Astrocyte of the spinal cord (primary cell): Measurements from ENCODE around the gene RIPOR3.

Experiments used
- DNase-seq: peaks from one replicate; pipeline ENCODE4 v3.0.0; 2011; ENCODE audit warnings: low read depth, low spot score
- H3K4me3 ChIP-seq: 2 replicates; pipeline ENCODE4 v1.5.1; 2011; ENCODE audit warnings: low read depth, mild to moderate bottlenecking, low read length, moderate library complexity
- in situ Hi-C: cut with HindIII; loops from 2 replicates; pipeline ENCODE4 v1.10.0; 2017; ENCODE audit warnings: low sequenced_read_pairs
- TF ChIP-seq, protein P1 (sequence below): IDR thresholded peaks from 2 replicates; pipeline ENCODE4 v1.5.1; 2012; ENCODE audit warnings: low read depth, mild to moderate bottlenecking, low read length, inconsistent platforms

The RIPOR3 gene

DNA sequence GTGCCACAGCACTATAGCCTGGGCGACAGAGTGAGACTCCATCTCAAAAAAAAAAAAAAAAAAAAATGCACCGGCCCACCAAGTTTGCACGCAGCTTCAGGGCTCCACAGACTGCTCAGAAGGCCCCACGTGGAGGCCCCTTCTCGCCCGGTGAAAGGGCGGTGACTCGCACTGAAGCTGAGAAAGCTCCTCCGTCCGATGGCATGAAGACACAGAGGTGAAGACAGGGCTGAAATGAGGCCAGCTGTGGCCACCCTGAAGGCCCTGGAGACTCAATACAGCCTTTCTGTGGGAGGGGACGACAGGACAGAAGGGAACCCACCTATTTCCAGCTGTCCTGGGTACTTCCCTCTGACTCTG, 97.1 kb downstream of the RIPOR3 start:
- DNase-seq, result no peak
- TF ChIP-seq, protein P1, sequence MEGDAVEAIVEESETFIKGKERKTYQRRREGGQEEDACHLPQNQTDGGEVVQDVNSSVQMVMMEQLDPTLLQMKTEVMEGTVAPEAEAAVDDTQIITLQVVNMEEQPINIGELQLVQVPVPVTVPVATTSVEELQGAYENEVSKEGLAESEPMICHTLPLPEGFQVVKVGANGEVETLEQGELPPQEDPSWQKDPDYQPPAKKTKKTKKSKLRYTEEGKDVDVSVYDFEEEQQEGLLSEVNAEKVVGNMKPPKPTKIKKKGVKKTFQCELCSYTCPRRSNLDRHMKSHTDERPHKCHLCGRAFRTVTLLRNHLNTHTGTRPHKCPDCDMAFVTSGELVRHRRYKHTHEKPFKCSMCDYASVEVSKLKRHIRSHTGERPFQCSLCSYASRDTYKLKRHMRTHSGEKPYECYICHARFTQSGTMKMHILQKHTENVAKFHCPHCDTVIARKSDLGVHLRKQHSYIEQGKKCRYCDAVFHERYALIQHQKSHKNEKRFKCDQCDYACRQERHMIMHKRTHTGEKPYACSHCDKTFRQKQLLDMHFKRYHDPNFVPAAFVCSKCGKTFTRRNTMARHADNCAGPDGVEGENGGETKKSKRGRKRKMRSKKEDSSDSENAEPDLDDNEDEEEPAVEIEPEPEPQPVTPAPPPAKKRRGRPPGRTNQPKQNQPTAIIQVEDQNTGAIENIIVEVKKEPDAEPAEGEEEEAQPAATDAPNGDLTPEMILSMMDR, result no peak
- in situ Hi-C loops, result no loop called here
- no peak overlapping the region for H3K4me3 ChIP-seq

DNA sequence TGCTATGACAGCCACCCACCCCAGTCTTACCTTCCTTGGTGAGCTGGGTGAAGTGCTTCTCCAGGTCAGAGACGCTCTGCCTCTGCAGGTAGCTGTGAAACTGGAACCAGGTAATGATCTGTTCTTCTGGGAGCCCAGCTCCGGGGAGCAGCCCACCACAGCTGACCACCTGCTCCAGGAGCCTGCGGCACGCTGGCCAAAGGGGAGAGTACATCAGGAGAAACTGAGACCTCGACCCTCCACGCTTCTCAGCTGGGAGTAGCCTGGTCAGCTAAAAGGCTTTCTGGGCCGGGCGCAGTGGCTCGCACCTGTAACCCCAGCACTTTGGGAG, 98.4 kb downstream of the RIPOR3 start:
- H3K4me3 ChIP-seq, result no peak overlapping the region
- in situ Hi-C loops, result no loop called here
- TF ChIP-seq, protein P1, result no peak
- DNase-seq, result no peak

DNA sequence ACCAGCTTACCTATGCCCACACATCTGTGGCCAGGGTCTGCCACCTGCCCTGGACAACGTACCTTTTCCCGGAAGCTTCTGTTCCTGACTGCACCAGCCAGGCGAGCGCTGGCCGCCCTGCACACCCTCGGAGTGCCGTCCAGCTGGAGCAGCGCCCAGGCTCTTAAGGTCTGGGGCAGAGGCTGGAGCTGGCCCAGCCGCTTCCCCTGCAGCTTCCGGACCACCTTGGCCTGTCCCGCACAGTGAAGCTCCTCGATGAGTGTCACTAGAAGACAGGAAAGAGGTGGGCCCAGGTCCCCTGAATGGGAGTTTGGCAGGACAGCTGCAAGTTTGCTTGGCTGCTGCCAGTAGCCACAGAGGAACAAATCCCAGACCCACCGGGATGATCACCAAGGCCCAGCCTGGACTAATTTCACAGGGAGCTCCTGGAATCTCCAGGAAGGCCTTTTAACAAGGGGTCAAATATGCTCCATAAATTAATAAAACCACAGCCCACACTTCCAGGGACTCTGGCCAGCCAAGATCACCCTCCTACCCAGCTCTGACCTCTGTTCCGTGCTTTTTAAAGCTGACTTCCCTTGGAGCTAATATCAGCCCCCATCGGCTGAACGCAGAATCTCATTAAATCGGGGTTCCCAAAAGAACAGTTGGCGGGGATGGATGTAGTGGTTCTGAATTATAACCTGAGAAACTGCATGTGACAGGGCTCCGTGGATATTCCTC, 98.9 kb downstream of the RIPOR3 start:
- H3K4me3 ChIP-seq, result no peak overlapping the region
- in situ Hi-C loops, result no loop called here
- DNase-seq, result no peak
- TF ChIP-seq, protein P1, result no peak

DNA sequence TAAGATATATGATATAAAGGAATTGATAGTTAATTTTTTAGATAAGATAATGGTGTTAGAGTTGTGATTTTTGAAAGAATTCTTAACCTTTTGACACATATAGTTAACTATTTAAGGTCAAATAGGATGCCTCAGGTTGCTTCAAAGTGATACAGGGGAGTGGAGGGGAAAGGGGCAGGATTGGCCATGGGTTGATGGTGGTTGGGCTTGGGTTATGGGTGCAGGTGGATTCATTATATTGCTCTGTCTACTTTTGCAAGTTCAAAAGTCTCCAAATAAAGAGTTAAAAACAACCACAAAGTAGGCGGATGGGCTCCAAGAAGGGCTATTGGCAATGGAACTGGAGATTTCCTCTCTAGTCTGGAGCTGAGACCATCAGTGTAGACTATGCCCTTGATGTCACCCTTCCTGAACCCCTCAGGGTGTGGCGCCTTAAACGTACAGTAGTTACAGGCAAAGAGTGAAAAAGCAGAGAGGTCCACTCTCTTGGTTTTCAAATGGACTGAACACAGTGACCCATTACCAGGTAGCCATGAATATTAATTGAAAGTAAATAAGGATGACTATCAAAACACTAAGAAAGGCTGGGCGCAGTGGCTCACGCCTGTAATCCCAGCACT, 100.0 kb downstream of the RIPOR3 start:
- DNase-seq, result no peak
- TF ChIP-seq, protein P1, result no peak
- in situ Hi-C loops, result no loop called here
- no peak overlapping the region for H3K4me3 ChIP-seq

DNA sequence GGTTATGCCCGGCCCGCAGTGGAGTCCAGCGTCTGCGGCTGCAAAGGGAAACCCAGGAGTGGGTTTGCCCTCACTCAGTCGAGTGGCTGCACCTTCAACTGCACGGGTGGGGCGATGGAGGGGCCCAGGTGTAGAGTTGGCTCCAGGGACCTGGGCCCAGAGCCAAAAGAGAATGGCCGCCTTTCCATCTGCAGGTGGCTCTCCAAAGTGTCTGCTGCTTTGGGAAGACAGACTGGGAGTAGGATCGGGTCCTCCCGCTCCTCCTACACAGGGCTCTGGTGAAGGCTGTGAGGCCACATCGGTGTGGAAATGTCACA, 101.0 kb downstream of the RIPOR3 start:
- TF ChIP-seq, protein P1, result no peak
- no peak for DNase-seq
- in situ Hi-C loops, result no loop called here
- no peak overlapping the region for H3K4me3 ChIP-seq

DNA sequence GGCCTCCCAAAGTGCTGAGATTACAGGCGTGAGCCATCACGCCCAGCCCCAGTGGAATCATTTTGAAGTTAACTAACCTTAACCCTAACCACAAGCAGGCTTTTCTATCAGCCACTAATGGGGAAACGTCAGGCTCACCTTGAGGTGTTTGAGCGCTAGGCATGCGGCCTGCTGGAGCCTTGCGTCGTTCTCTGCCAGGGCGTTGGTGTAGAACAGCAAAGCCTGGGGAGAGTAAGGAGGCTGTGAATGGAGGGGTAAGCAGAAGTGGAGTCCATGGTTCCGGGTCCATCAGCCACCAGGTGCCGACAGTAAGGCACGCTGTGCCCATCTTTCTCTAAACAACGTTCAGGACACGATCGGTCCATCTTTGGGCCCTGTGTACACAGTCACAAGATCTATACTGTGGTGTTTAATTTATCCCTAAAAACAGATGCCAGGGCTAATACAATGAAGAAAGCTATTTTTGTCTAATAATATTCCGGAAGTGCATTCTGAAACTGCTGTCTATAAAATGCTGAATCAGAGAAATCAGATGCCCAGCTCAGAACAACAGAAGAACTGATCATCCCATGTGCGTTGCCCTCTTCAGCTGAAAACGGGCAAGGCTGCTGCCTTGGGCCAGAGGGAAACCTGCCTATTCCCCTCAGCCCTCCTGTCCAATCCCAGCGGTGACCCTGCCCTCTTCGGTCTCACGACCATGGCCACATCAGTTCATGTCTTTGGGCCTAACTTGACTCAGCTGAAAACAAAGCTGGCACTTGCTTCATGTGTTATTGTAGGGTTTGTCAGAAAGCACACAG, 101.6 kb downstream of the RIPOR3 start:
- in situ Hi-C loops, result no loop called here
- TF ChIP-seq, protein P1, result no peak
- no peak for DNase-seq
- no peak overlapping the region for H3K4me3 ChIP-seq
